Measurements from ENCODE around the gene PRIMPOL.

PRIMPOL gene

DNA sequence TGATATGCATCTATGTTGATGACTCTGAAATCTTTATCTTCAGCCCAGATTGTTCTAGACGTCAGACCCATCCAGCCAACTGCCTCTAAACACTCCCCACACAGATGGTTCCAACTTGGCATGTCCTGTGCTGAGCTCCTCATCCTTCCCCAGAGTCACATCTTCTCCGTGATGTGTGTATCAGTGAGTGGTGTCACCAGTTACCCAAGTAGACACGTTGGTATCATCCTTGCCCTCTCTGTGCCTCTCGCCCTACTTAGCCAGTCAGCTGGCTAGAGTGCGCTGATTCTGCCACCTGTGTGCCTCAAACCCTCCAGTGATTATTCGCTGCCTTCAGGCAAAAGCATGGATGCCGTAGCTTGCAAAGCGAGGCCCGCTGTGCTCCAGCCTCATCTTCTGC, 18.6 kb downstream of the PRIMPOL start:
- no peak for DNase-seq (ENCODE audit: low read depth)

DNA sequence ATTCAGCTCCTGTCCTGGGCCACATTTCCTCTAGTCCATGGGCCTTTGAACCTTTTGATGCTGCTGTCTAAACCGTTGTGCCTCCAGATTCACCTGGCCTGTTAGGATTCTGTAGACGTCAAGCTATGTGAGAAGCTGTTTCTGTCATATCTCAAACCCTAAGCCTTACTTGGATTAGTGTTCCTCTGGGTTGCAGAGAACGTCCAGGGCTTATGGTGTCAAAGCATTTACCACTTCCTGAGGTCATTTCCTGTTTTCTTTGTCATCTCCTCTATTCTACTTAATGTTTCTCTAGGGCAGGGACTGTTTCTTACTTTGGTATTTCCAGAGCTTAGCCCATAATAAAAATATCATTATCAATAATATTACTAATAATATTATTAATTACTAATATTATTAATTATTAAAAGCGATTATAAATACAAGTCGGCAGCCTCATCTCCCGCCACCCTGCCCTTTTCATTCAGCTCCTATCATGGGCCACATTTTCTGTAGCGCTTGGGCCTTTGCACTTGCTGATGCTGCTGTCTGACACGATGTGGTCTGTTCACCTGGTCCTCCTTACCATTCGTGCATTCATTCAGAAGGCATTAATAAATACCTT, 19.1 kb downstream of the PRIMPOL start:
- DNase-seq (ENCODE audit: low read depth) = no peak

DNA sequence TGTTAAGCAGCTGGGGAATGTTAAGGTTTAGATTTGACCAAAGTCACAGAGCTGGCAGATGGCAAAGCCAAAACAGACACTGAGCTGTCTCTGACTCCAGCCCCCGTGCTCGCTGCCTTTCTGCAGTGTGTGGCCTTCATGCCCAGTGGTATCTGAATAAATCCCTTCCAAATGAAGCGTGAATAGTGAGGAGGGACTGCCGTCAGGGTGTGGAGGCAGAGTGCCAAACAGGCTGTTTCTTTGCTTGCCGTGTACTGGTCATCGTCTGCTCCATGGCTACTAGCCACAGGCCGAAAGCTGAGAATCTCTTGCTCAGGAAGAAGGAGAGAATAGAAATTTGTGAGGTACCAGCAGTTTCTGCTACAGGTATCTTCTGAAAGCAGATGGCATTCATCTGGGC, 19.7 kb downstream of the PRIMPOL start:
- DNase-seq (ENCODE audit: low read depth) = no peak

DNA sequence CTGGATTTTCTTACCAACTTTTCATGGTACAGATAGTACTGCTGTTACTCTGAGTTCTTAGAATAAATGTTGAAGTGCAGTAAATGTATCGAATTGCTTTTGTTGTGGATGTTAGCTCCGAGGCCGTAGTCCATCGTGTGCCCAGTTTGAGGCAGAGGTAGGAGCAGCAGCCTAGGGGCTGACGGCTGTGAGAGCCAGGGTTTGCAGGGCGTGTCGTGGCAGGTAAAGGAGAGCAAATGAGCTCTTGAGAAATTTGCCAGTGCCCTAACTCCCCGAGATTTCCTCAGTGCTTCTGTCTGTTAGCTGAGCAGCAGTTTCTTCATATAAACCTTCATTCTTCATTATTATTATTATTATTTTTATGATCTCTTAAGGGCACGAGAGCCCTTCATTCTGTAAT, 21.6 kb downstream of the PRIMPOL start:
- no peak for DNase-seq (ENCODE audit: low read depth)

DNA sequence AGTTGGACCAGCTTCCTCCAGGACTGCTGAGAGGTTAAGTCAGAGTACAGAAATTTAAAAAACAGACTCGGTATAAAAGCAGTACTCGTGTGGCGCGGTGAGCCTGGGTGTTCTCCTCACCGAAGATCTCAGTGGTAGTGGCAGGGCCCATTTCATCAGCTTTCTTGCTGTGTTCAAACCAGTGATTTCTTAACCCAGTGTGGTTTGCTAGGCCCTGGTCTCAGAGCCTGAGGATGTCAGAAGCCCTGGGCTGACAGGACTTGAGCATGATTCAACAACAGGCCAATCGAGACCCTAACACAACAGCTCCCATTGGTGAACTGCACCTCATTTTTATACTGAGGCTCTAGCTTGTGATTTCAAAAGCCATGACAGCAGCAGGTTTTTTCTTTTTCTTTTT, 23.2 kb downstream of the PRIMPOL start:
- DNase-seq (ENCODE audit: low read depth) = no peak

DNA sequence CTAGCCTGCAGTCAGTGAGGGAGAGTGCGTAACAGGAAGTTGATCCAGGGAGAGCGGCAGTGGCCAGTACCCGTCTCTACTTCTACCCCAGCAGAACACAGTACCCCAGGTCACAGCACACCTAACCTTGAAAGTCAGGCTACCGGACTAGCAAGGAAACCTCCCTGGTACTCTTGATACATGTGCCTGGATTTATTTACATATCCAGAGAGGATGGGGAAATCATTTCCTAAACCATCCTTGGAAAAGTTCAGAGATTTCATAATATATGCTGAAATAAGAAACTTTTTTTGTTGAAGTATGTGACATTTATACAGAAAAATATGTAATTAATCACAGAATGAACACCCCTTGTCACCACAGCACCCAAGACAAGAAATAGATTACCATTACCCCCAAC, 24.5 kb downstream of the PRIMPOL start:
- DNase-seq (ENCODE audit: low read depth) = no peak

DNA sequence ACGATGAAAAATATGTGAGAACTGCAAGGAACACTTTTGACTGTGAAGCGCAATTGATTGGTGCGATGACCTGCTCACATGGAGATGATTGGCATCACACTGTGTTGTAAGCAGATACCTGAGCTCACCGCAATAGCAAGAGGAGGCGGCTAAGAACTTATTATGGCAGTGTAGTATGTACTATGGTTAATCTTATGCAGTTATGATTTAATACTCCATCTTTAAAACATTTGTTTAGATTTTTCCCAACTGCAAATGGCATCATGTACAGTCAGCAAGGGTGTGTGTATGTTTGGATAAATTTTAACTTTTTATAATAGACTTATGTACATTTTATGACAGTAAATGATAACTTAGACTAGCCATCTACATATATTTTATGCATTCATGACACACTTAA, 25.5 kb downstream of the PRIMPOL start:
- DNase-seq (ENCODE audit: low read depth) = no peak

DNA sequence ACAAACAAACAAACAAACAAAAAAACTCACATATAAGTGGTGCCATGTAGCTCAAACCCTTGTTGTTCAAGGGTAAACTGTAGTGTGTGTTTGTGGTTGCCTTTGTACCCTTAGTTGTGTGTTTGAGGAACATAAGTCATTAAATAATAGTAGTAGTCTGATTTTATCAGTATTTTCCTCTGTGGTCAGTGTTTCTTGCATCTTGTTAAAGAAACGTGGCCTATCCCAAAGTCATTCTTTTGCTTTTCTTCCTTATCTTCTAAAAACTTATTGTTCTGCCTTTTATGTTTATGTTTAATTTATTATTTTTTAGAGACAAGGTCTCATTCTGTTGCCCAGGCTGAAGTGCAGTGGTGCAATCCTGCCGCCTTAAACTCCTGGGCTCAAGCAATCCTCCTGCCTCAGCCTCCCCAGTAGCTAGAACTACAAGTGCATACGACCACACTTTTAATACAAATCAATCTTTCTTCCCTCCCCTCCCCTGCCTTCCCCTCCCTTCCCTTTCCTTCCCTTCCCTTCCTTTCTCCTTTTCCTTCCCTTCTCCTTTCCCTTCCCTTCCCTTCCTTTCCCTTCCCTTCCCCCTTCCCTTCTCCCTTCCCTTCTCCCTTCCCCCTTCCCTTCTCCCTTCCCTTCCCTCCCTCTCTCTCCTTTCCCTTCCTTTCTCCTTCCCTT, 26.4 kb downstream of the PRIMPOL start:
- no peak for DNase-seq (ENCODE audit: low read depth)

DNA sequence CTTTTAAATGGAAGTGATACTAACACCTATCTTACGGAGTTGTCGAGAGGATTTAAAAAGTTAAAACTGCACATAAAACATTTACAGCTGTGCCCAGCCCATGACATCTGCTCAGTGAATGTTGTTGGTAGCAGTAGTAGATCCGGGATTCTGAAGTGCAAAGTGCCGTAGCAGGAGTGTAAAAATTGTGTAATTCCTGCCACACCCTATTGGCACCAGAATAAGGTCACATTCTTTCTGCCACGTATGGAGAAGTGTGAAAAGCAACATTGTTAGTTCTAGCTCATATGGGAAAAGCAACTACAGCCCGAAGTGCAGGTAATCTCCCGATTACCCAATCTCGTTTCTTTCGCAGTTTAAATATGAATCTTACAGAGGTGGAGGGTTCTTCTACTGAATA, 31.2 kb downstream of the PRIMPOL start:
- DNase-seq (ENCODE audit: low read depth) = no peak

DNA sequence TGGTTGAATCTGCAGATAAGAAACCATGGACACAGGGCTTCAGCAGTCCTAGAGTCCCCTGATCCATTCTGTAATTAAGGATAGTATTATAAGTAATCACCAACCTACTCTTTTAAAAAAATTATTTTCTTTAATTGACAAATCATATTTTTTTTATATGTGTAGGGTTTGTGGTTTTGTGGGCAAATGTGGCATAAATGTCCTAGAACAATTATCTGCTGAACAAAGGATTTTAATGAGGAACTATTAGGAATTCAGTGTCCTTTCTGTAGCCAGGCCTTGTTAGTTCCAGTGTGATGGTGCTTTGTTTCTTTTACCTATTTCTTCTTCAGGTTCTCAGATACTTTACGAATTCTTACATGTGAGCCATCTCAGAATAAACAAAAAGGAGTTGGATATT, 32.4 kb downstream of the PRIMPOL start:
- no peak for DNase-seq (ENCODE audit: low read depth)

DNA sequence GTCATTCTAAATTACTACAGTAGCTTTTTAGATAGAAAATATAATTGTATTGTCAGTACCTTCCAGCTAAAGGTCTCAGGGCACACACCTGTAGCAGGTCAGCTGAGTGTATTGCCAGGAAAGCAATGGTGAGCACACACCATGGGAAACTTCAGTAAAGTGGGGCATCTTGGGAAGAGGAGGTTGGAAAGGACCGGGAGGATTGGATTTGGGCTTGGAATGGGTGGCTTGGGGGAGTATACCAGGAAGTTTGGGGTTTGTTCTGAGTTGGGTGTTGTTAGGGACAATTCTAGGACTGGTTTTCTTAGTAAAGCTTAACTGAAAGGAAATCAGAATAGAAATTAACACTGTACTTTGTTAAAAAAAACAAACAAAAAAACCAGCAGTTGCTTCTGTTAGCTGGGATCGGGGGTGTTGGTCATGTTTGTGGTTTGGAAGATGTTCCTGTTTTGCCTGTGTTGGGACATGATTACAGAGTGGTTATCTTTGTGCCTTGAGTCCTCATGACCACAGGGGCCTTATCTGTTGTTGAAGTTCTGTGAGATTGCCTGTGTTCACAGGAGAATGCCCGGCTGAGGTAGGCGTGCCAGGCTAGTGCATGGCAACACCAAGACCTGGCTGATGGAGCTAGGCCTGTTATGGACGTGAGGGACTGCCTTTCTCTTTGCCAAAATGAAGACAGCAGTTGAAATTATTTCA, 35.1 kb downstream of the PRIMPOL start:
- DNase-seq (ENCODE audit: low read depth) = no peak

DNA sequence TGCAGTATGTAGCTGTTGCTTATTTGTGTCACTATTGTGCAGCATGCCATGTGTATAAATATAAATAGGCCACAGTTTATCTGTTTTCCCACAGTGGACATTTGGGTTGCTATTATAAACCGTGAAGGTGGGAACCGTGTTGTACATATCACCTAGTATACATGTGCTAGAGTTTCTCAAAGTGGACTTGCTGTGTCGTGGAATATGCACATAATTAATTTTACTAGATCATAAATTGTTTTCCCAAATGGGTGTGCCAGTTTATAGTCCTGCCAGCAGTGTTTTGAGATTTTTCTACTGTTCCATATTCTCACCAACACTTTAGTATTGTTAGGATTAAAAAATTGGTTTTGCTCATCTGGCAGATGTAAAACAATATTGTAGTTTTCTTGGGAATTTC, 38.5 kb downstream of the PRIMPOL start:
- DNase-seq (ENCODE audit: low read depth) = no peak

DNA sequence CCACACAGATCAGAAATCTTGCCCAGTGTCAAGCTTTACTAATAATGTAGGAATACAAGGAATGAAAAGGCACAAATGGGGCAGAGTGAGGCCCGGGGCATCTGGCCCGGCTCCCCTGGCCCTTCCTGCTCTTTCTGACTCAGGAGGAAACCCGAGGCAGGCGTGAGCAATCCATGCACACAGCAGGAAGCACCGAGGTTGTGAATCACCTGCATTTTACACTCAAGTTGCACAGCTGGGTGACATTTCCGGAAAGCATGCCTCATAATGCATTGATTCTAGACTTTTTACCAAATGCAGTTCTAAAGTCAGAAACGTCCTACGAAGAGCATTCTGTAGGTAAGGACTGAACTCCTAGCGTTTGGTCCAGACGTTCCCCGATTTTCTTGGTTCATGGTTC, 38.9 kb downstream of the PRIMPOL start:
- DNase-seq (ENCODE audit: low read depth) = no peak

DNA sequence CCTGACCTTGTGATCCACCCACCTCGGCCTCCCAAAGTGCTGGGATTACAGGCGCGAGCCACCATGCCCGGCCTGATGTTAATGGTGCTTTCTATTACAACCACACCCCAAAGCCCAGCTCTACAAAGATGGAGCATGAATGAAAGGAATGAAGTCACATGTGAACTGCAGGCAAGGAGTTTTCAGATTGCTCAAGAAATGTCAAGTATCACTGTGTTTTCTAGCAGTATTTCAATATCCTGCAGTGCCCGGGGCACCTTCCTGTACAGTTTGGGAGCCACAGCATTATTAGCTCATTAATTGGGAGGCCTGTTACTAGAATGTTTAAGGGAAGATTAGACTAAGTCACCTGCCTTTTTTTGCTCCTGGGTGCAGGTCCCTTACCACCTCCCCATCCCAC, 40.1 kb downstream of the PRIMPOL start:
- no peak for DNase-seq (ENCODE audit: low read depth)

DNA sequence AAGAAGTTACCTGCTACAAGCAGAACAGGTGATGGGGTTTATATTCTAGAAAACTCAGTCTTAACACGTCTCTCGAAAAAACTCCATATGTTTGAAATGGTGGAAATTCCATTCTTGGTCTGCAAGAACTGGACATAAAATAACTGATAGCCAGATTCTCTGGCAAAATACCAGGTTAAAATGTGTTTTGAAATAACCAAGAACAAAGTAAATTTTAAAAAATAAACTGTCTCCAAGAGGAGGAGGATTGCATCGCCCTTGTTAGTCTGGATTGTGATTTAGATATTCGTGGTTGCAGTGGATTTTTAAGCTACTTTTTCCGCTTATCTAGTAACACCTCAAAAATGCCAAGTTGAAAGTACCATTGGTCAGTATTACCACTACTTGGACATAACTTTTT, 43.5 kb downstream of the PRIMPOL start:
- no peak for DNase-seq (ENCODE audit: low read depth)

DNA sequence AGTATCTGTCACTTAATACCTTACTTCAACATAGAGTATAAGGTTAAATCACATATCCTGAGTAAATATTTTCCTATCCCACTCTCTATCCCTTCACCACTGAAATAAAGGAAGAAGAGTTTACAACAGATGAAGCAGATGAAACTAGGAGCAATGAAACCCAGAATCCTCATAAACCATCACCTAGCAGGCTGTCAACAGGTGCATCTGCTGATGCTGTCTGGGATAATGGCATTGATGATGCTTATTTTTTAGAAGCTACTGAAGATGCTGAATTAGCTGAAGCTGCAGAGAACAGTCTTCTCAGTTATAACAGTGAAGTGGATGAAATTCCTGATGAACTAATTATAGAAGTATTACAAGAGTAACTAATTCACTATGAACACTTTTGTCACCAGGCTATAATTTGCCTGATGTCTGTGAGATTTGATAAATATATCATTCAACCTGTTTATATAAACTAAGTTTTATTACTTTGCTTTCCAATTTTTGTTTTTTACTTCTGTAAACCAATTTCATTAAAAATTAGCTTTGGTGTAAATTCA, 44.9 kb downstream of the PRIMPOL start:
- DNase-seq (ENCODE audit: low read depth) = no peak

DNA sequence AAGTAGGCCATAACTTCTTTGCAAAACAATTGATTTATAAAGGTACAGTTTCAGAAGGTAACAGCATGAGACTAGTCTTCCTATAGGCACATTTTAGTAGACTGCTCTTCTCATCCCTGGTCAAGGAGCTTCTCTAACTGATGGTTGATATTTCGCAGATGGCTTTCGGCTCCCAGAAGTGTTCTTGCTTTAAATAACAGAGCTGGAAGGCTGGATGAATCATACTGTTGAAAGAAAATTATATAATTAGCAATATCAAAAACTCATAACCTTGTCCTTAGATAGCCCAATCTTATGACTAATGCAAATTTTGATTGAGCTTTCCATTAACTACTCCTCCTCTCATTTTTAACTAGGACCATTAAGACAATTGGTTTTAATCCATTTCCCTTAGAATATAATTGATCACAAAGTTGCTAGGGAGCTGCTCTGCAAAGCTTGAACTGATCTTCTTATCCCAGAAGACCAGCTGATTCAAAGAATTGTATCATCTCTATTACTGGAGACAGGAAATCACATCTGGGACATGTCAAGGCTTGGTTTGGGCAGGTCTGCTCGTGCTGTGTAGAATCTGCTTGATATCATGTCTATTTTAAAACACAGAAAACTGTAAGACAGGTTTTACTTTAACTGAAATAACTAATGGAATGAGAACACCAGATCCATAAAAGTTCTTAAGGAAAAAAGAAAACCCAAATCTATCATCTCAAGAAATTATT, 45.8 kb downstream of the PRIMPOL start:
- DNase-seq (ENCODE audit: low read depth) = no peak

DNA sequence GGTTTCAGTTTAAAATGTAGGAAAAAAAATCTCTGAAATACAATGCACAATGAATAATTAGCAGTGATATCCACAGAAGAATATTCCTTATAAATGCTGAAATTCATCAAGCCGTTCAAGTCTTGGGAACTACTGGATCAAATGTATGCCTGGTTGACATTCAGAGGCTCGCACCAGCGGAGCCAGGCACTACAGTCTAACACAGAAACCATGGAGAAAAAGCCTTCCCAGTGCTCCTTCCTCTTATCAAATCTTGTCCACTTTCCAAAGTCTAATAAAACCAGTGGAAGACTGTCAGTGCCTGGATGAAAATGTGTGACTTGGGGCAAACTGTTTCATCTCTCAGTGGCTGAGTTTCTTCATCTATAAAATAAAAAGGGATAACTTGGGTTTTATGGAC, 48.4 kb downstream of the PRIMPOL start:
- DNase-seq (ENCODE audit: low read depth) = no peak

DNA sequence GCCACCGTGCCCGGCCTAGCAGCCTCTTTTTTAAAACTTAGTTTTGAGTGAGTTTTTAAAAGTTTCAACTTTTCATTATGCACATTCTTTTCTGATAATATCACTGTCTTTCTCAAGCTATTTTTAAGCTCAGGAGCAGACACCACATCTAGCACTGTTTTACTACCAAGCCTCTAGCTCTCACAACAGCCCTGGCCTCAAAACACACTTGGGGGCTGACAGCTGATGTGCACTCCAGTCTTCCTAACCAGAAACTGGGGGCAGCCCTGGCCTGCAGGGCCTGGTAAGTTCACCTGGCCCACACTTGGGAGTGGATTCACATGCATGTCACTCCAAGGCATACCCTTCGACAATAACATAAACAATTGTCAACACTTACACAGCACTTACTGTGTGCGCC, 50.4 kb downstream of the PRIMPOL start:
- DNase-seq (ENCODE audit: low read depth) = no peak

DNA sequence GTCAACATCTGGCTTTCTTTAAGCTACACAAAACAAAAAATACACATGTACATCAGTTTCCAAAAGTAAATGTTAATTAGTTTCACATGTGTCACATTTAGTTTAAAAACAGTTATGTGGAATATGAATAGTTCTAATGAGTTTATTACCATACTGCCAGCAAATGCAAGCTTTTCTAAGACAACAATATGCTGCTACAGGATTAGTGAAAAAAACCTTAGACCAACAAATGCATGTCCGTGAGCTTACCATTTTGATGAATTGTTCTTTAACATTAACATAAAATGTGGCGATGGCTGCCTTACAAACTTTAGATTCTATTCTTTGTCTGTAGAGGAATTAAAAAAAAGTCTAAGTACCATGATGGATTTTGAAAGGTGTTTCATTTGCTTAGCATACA, 52.6 kb downstream of the PRIMPOL start:
- no peak for DNase-seq (ENCODE audit: low read depth)

DNA sequence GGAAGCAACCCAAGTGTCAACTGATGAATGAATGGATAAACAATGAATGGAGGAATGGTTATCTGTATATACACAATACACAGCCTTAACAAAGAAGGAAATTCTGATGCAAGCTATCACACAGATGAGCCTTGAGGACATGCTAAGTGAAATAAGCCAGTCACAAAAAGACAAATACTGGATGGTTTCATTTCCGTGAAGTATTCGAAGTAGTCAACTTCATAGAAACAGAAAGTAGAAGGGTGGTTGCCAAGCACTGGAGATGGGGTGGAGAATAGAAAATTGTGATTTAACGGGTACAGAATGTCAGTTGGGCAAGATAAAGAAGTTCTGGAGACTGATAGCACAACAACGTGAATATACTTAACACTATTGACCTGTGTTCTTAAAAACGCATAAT, 56.2 kb downstream of the PRIMPOL start:
- no peak for DNase-seq (ENCODE audit: low read depth)

DNA sequence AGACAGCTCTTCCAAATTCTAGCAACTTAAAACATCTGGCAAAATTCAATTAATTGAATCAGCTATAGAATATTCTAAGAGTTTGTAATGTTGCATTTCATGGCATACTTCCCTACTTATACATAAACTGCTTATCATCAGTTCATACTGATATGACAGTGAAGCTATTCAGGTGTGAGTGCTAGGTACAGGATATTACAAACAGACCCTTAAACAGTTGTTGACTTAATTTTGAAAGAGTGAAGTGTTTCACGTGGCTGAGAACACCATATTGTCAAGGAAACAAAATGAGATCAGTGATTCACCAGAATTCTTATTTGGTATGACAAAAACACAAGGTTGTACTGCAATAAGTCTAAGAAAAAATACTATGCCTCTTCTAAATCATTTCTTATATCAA, 56.9 kb downstream of the PRIMPOL start:
- DNase-seq (ENCODE audit: low read depth) = no peak

DNA sequence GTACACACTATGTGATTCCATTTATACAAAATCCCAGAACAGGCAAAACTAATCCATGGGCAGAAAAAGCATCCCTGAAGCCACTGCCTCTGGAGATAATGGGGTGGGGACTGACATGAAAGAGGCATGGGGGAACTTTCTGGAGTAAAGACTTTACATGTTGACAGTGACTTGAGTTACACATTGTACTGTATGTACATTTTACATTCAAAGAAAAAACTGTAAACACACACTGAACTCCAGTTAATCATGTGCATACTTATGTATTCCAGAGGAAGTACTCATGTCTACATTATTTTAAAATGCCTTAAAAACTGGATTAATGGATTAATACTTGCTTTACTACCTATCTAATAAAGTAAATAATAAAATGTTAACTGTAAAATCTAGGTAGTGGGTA, 62.8 kb downstream of the PRIMPOL start:
- DNase-seq (ENCODE audit: low read depth) = no peak
